PC-3 (cell line): ENCODE measurements around the gene TCF12. TPM values are rescaled to one million over a fixed set of nuclear protein-coding genes. Genes with fewer than 3 reads are reported as not detected.

Source experiments
- ATAC-seq: fragments of 200-7000 bp; cut with Tn5 transposase; 2 replicates; pipeline ENCODE4 v1.9.1; 2020; ENCODE audit warnings: mild to moderate bottlenecking, moderate library complexity
- BruUV-seq: library from RNA; stranded (reverse); fragments of 400-500 nt; replicated peaks from 2 replicates; lab custom pipeline; 2021; lab: Mats Ljungman, UMichigan
- CTCF ChIA-PET: fragments of 300-600 bp; sonication (Branson Sonifier 250); formaldehyde crosslinking; loops from one replicate; lab custom pipeline; 2022; ENCODE audit warnings: antibody characterized with exemption; lab: Charles Lee
- POLR2A ChIA-PET: fragments of 300-600 bp; sonication (Branson Sonifier 250); formaldehyde crosslinking; loops from one replicate; lab custom pipeline; 2022; ENCODE audit warnings: antibody characterized with exemption; ENCODE audit not compliant: unreplicated experiment; lab: Charles Lee
- DNase-seq: peaks from one replicate; pipeline ENCODE4 v3.0.0-alpha.2; 2015
- H2AFZ ChIP-seq: fragments of 300-600 bp; sonication (generic); 2 replicates; pipeline ENCODE4 v1.6.0; 2016; ENCODE audit warnings: antibody characterized with exemption, low read length
- H3F3A ChIP-seq: fragments of 300-600 bp; sonication (generic); one replicate; pipeline ENCODE4 v1.6.0; 2017; ENCODE audit warnings: antibody characterized with exemption, low read length, control low read depth, mild to moderate bottlenecking; ENCODE audit not compliant: unreplicated experiment
- H3K27ac ChIP-seq: fragments of 300-600 bp; sonication (generic); 2 replicates; pipeline ENCODE4 v1.5.1; 2016; ENCODE audit warnings: mild to moderate bottlenecking, low read length
- H3K27me3 ChIP-seq: fragments of 300-600 bp; sonication (generic); 2 replicates; pipeline ENCODE4 v1.6.1; 2016; ENCODE audit warnings: low read length, mixed read lengths
- H3K36me3 ChIP-seq: fragments of 300-600 bp; sonication (generic); 2 replicates; pipeline ENCODE4 v1.6.1; 2016; ENCODE audit warnings: low read depth, mixed run types, low read length, mixed read lengths
- H3K4me1 ChIP-seq: fragments of 300-600 bp; sonication (generic); 2 replicates; pipeline ENCODE4 v1.5.1; 2016; ENCODE audit warnings: low read length; ENCODE audit not compliant: insufficient read depth
- H3K4me2 ChIP-seq: fragments of 300-600 bp; sonication (generic); 2 replicates; pipeline ENCODE4 v1.6.0; 2016; ENCODE audit warnings: low read length
- H3K4me3 ChIP-seq: fragments of 300-600 bp; sonication (generic); 2 replicates; pipeline ENCODE4 v1.5.1; 2016; ENCODE audit warnings: mild to moderate bottlenecking, low read length, mixed read lengths
- H3K79me2 ChIP-seq: fragments of 300-600 bp; sonication (generic); 2 replicates; pipeline ENCODE4 v1.6.1; 2017; ENCODE audit warnings: low read length, mixed read lengths
- H3K9ac ChIP-seq: fragments of 300-600 bp; sonication (generic); 2 replicates; pipeline ENCODE4 v1.6.0; 2016; ENCODE audit warnings: mild to moderate bottlenecking, low read length
- H3K9me2 ChIP-seq: fragments of 300-600 bp; sonication (generic); replicated peaks from 2 replicates; pipeline ENCODE4 v1.6.1; 2016; ENCODE audit warnings: mixed run types, low read length, mixed read lengths
- H3K9me3 ChIP-seq: fragments of 300-600 bp; sonication (generic); 2 replicates; pipeline ENCODE4 v1.6.1; 2016; ENCODE audit warnings: low read length, mixed read lengths
- H4K20me1 ChIP-seq: fragments of 300-600 bp; sonication (generic); 2 replicates; pipeline ENCODE4 v1.6.1; 2016; ENCODE audit warnings: low read length, mixed read lengths
- CTCF ChIP-seq: fragments of 300-600 bp; sonication (generic); conservative IDR thresholded peaks from 2 replicates; pipeline ENCODE4 v1.5.1; 2017; ENCODE audit warnings: antibody characterized with exemption, low read depth, mild to moderate bottlenecking, low read length
- EZH2 ChIP-seq: fragments of 300-600 bp; sonication (generic); IDR thresholded peaks from one replicate; pipeline ENCODE4 v1.6.1; 2017; ENCODE audit warnings: antibody characterized with exemption, mild to moderate bottlenecking, low read length; ENCODE audit not compliant: unreplicated experiment
- EZH2phosphoT487 ChIP-seq: fragments of 300-600 bp; sonication (generic); IDR thresholded peaks from 2 replicates; pipeline ENCODE4 v1.6.1; 2018; ENCODE audit warnings: mild to moderate bottlenecking, antibody characterized with exemption, low read length, borderline replicate concordance
- intact Hi-C: fragments of 100-400 bp; cut with micrococcal nuclease; formaldehyde crosslinking; loops from 2 replicates; pipeline ENCODE4 v1.9.0; 2023
- total RNA-seq: library from RNA; depleted of rRNA; stranded (reverse); fragments of >200 nt; gene quantifications from 2 replicates; pipeline ENCODE4 v1.2.3, GENCODE V29; 2014

Gene TCF12
- total RNA-seq, 1 experiment from 2014 or later = 103 TPM

- ChIA-PET POLR2A (no interaction called here), CTCF (no interaction called here)
- Histone ChIP-seq H4K20me1 (no peaks in the 10 kb centered on the region), H3K4me3 (no peak overlapping the region), H3K4me1 (no peaks in the 10 kb centered on the region), H3K9me3 (no peaks in the 10 kb centered on the region), H3K27ac (no peak overlapping the region), H2AFZ (no peak overlapping the region), H3K9me2 (no peaks in the 10 kb centered on the region), H3K27me3 (no peaks in the 10 kb centered on the region), H3F3A (no peaks in the 10 kb centered on the region), H3K4me2 (no peak overlapping the region), H3K36me3 (no peaks in the 10 kb centered on the region), H3K9ac (no peak overlapping the region), H3K79me2 (no peaks in the 10 kb centered on the region)
- intact Hi-C loops = no loop called here
- DNase-seq (no peak), ATAC-seq (no peak)
- TF ChIP-seq EZH2phosphoT487 (no peak), CTCF (no peak), EZH2 (no peak)
- BruUV-seq = no TSS peak
Observed at GRCh38 chr15:57290187-57290586, 371.7 kb downstream of the TCF12 start.

GRCh38 chr15:57290826-57291225 lies 372.4 kb downstream of the TCF12 start:
- no peak overlapping the region for H3K9ac ChIP-seq
- ATAC-seq = no peak
- CTCF ChIA-PET = no interaction called here
- no peaks in the 10 kb centered on the region for H3K36me3 ChIP-seq
- POLR2A ChIA-PET = no interaction called here
- no peaks in the 10 kb centered on the region for H3K9me3 ChIP-seq
- no peaks in the 10 kb centered on the region for H3K4me1 ChIP-seq
- TF ChIP-seq EZH2phosphoT487 = no peak
- no peak for TF ChIP-seq EZH2
- TF ChIP-seq CTCF = no peak
- H4K20me1 ChIP-seq = no peaks in the 10 kb centered on the region
- H3K4me2 ChIP-seq = no peak overlapping the region
- no TSS peak for BruUV-seq
- H2AFZ ChIP-seq = no peak overlapping the region
- no peaks in the 10 kb centered on the region for H3K79me2 ChIP-seq
- H3K27me3 ChIP-seq = no peaks in the 10 kb centered on the region
- intact Hi-C loops = no loop called here
- H3K4me3 ChIP-seq = no peak overlapping the region
- no peak for DNase-seq
- no peaks in the 10 kb centered on the region for H3K9me2 ChIP-seq
- H3K27ac ChIP-seq = no peak overlapping the region
- no peaks in the 10 kb centered on the region for H3F3A ChIP-seq

GRCh38 chr15:57296473-57297162 lies 378.2 kb downstream of the TCF12 start:
- DNase-seq (no peak), ATAC-seq (no peak)
- Histone ChIP-seq H3K36me3 (no peaks in the 10 kb centered on the region), H3F3A (no peaks in the 10 kb centered on the region), H3K9me3 (no peaks in the 10 kb centered on the region), H2AFZ (no peak overlapping the region), H3K9ac (no peak overlapping the region), H3K27ac (no peak overlapping the region), H3K79me2 (no peaks in the 10 kb centered on the region), H3K4me3 (no peak overlapping the region), H4K20me1 (no peaks in the 10 kb centered on the region), H3K27me3 (no peaks in the 10 kb centered on the region), H3K9me2 (no peaks in the 10 kb centered on the region), H3K4me1 (no peaks in the 10 kb centered on the region), H3K4me2 (no peak overlapping the region)
- CTCF ChIA-PET = no interaction called here
- intact Hi-C loops = no loop called here
- BruUV-seq = no TSS peak
- no peak for TF ChIP-seq EZH2
- TF ChIP-seq CTCF = no peak
- no peak for TF ChIP-seq EZH2phosphoT487
- POLR2A ChIA-PET = no interaction called here
